SK-N-SH (cell line): ENCODE results near the gene TUT1. TPM values are rescaled to one million over a fixed set of nuclear protein-coding genes. Genes with fewer than 3 reads are reported as not detected.
A peak's percentile ranks its signal among the peaks of the same experiment; 100 is the strongest.

ENCODE experiments used
- CTCF ChIA-PET: fragments of 300-600, 350-600 bp; formaldehyde crosslinking; extraction: SDS; loops from one replicate; lab custom pipeline; 2021; lab: Yijun Ruan, JAX
- POLR2A ChIA-PET: fragments of 350-600 bp; sonication (Branson Sonifier 250); formaldehyde crosslinking; extraction: SDS; loops from one replicate; lab custom pipeline; 2020; ENCODE audit warnings: antibody characterized with exemption, inconsistent platforms; lab: Yijun Ruan, JAX
- DNase-seq: peaks from one replicate; pipeline ENCODE4 v3.0.0; 2012
- H2AFZ ChIP-seq: fragments of 200-600 bp; sonication (generic); 2 replicates; pipeline ENCODE4 v1.8.1; 2016; ENCODE audit warnings: antibody characterized with exemption, mild to moderate bottlenecking, low read depth
- H3F3A ChIP-seq: fragments of 200-600 bp; sonication (generic); replicated peaks from 2 replicates; pipeline ENCODE3; 2016; ENCODE audit warnings: antibody characterized with exemption, mild to moderate bottlenecking; ENCODE audit not compliant: insufficient read depth
- H3K27ac ChIP-seq, 2 experiments: fragments of 200-500 bp in 1 of 2; fragments of 200-600 bp in 1 of 2; sonication (Bioruptor generic) in 1 of 2; sonication (generic), shearing (Covaris generic) in 1 of 2; 2 replicates each; pipeline versions ENCODE4 v1.5.1 to v1.6.1; 2014 to 2016; ENCODE audit warnings: low read depth in 2 of 2, inconsistent platforms in 1 of 2, low read length in 1 of 2, mild to moderate bottlenecking in 1 of 2, mixed read lengths in 1 of 2
- H3K27me3 ChIP-seq: fragments of 200-600 bp; sonication (generic), shearing (Covaris generic); 2 replicates; pipeline ENCODE4 v1.6.1; 2016; ENCODE audit warnings: mixed run types; ENCODE audit not compliant: insufficient read depth
- H3K36me3 ChIP-seq, 2 experiments: fragments of 200-500 bp in 1 of 2; fragments of 200-600 bp in 1 of 2; sonication (Bioruptor generic) in 1 of 2; sonication (generic) in 1 of 2; replicated peaks in 1 of 2; 2 replicates each; pipeline versions ENCODE3 to v1.5.1; 2014 to 2016; ENCODE audit warnings: low read length in 1 of 2, mild to moderate bottlenecking in 1 of 2; ENCODE audit not compliant: insufficient read depth in 2 of 2, control insufficient read depth in 1 of 2
- H3K4me1 ChIP-seq, 2 experiments: fragments of 200-500 bp in 1 of 2; fragments of 200-600 bp in 1 of 2; sonication (Bioruptor generic) in 1 of 2; sonication (generic), shearing (Covaris generic) in 1 of 2; 2 replicates each; pipeline versions ENCODE4 v1.5.1 to v1.6.1; 2014 to 2016; ENCODE audit warnings: low read depth in 1 of 2, low read length in 1 of 2, mixed run types in 1 of 2; ENCODE audit not compliant: insufficient read depth in 2 of 2, control insufficient read depth in 1 of 2
- H3K4me2 ChIP-seq: fragments of 200-600 bp; sonication (generic), shearing (Covaris generic); 2 replicates; pipeline ENCODE4 v1.6.1; 2017; ENCODE audit warnings: mixed run types
- H3K4me3 ChIP-seq, 2 experiments: fragments of 200-500 bp in 1 of 2; fragments of 200-600 bp in 1 of 2; sonication (Bioruptor generic) in 1 of 2; sonication (generic), shearing (Covaris generic) in 1 of 2; 2 replicates each; pipeline versions ENCODE4 v1.5.1 to v1.8.1; 2014 to 2016; ENCODE audit warnings: low read depth in 2 of 2, inconsistent platforms in 1 of 2, low read length in 1 of 2, mild to moderate bottlenecking in 1 of 2, mixed read lengths in 1 of 2, moderate library complexity in 1 of 2
- H3K79me2 ChIP-seq: fragments of 200-600 bp; sonication (generic); 2 replicates; pipeline ENCODE4 v1.8.1; 2017; ENCODE audit warnings: mild to moderate bottlenecking; ENCODE audit not compliant: insufficient read depth
- H3K9ac ChIP-seq: fragments of 200-600 bp; sonication (generic); 2 replicates; pipeline ENCODE4 v1.6.1; 2017; ENCODE audit warnings: mixed run types
- H3K9me2 ChIP-seq: fragments of 200-600 bp; sonication (generic); 2 replicates; pipeline ENCODE4 v1.6.1; 2017; ENCODE audit warnings: mixed run types
- H3K9me3 ChIP-seq: fragments of 200-600 bp; sonication (generic); 2 replicates; pipeline ENCODE4 v1.6.1; 2017; ENCODE audit warnings: mixed run types, mild to moderate bottlenecking, moderate library complexity
- H4K20me1 ChIP-seq: fragments of 200-600 bp; sonication (generic); 2 replicates; pipeline ENCODE4 v1.6.1; 2017; ENCODE audit warnings: mild to moderate bottlenecking, mixed run types; ENCODE audit not compliant: insufficient read depth
- FOXJ3 ChIP-seq: sonication (generic); formaldehyde crosslinking; IDR thresholded peaks from 2 replicates; pipeline ENCODE4 v1.5.1; 2020; ENCODE audit warnings: mild to moderate bottlenecking, missing genetic modification reagents
- FOXM1 ChIP-seq: IDR thresholded peaks from 2 replicates; pipeline ENCODE4 v1.4.0; 2012; ENCODE audit warnings: low read depth, mild to moderate bottlenecking
- GABPA ChIP-seq: IDR thresholded peaks from 2 replicates; pipeline ENCODE4 v1.4.0; 2012; ENCODE audit warnings: low read depth, mild to moderate bottlenecking
- IRF3 ChIP-seq: fragments of 150-350 bp; IDR thresholded peaks from 2 replicates; pipeline ENCODE4 v1.6.1; 2016; ENCODE audit warnings: mild to moderate bottlenecking, low read depth, low read length
- MEF2A ChIP-seq: IDR thresholded peaks from 2 replicates; pipeline ENCODE4 v1.4.0; 2012; ENCODE audit warnings: low read depth, borderline replicate concordance
- POLR2AphosphoS5 ChIP-seq: IDR thresholded peaks from 2 replicates; pipeline ENCODE4 v1.6.1; 2012; ENCODE audit warnings: low read depth, low read length
- RAD21 ChIP-seq: IDR thresholded peaks from 2 replicates; pipeline ENCODE4 v1.6.1; 2012; ENCODE audit warnings: mild to moderate bottlenecking, low read length
- RXRA ChIP-seq: IDR thresholded peaks from 2 replicates; pipeline ENCODE4 v1.4.0; 2012; ENCODE audit warnings: low read depth, mild to moderate bottlenecking, borderline replicate concordance
- TCF12 ChIP-seq: IDR thresholded peaks from 2 replicates; pipeline ENCODE4 v1.4.0; 2012
- TEAD4 ChIP-seq: IDR thresholded peaks from 2 replicates; pipeline ENCODE4 v1.4.0; 2012; ENCODE audit warnings: mild to moderate bottlenecking, borderline replicate concordance; ENCODE audit not compliant: insufficient read depth
- USF1 ChIP-seq: IDR thresholded peaks from 2 replicates; pipeline ENCODE4 v1.4.0; 2012; ENCODE audit warnings: low read depth, borderline replicate concordance
- ZBTB33 ChIP-seq: IDR thresholded peaks from 2 replicates; pipeline ENCODE4 v1.4.0; 2012; ENCODE audit warnings: low read depth, borderline replicate concordance
- WGBS: methylation state at CpG from one replicate; pipeline ENCODE4 v1.1.6; 2017; ENCODE audit warnings: low lambda C conversion rate; 5-methylcytosine and 5-hydroxymethylcytosine counted together
- polyA plus RNA-seq, 3 experiments: library from polyadenylated mRNA; depleted of rRNA; stranded (reverse); fragments of >200 nt; gene quantifications; 2 replicates each; pipeline ENCODE4 v1.2.3, GENCODE V29; 2012
- TF ChIP-seq, protein P1 (sequence below): fragments of 200-600 bp; sonication (generic); IDR thresholded peaks from 2 replicates; pipeline ENCODE4 v1.6.1; 2017; ENCODE audit warnings: antibody characterized with exemption, mild to moderate bottlenecking, moderate library complexity
- TF ChIP-seq, protein P2 (sequence below): IDR thresholded peaks from 2 replicates; pipeline ENCODE4 v1.6.1; 2012; ENCODE audit warnings: mild to moderate bottlenecking, low read depth, low read length, moderate library complexity

The TUT1 gene
- polyA plus RNA-seq, 1 of the 3 experiments (the other 2 are of a cell fraction) = 27.3 TPM

DNA sequence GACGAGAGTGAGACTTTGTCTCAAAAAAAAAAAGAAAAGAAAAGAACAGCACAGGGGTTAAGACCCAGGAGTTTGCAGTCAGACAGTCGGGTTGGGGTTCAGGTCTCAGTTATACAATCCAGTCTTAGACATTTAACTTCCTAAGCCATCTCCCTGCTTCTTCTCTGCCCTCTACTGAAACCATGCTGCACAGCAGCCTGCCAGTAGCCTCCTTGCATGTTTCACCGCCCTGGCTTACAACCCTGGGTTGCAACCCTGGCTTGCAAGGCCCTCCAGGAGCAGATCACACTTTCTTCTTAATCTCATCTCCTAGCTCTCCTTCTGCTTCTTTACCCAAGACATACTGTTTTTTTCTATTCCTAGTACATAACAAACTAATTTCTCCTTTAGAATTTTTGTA is 36.4 kb upstream of the TUT1 start:
- H3K9me3 ChIP-seq = no peaks in the 10 kb centered on the region
- WGBS = 95% methylated on average over 3 of the region's 3 CpGs

GRCh38 chr11:62622476-62623089 is 31.3 kb upstream of the TUT1 start:
- peak overlapping the region; percentile 23 to 92; a peak in 2 of 4 replicates for H3K4me3 ChIP-seq
- H3K4me1 ChIP-seq = peaks cover 7 to 15% of the 10 kb centered on the region in 2 experiments; a peak in 3 of 4 replicates

More for the DNA sequence above, 36.4 kb upstream of the TUT1 start:
- Histone ChIP-seq H3K4me3 (no peak overlapping the region), H3K4me1 (no peaks in the 10 kb centered on the region), H3K27ac (no peak overlapping the region), H2AFZ (no peak overlapping the region), H3K9me2 (no peaks in the 10 kb centered on the region), H3K27me3 (no peaks in the 10 kb centered on the region), H3K9ac (no peak overlapping the region), H3K4me2 (no peak overlapping the region), H3K36me3 (peaks cover 25 to 59% of the 10 kb centered on the region in 2 experiments), H3F3A (peaks cover 19% of the 10 kb centered on the region), H3K79me2 (no peaks in the 10 kb centered on the region), H4K20me1 (no peaks in the 10 kb centered on the region)
- DNase-seq = no peak
- ChIA-PET CTCF (interaction anchor here (1.4 kb wide), 1 partner anchor 203 kb away, joined by 3 read pairs; no protein-coding TSS in a partner anchor), POLR2A (no interaction called here)
- TF ChIP-seq POLR2AphosphoS5 = no peak
- TF ChIP-seq, protein P1, sequence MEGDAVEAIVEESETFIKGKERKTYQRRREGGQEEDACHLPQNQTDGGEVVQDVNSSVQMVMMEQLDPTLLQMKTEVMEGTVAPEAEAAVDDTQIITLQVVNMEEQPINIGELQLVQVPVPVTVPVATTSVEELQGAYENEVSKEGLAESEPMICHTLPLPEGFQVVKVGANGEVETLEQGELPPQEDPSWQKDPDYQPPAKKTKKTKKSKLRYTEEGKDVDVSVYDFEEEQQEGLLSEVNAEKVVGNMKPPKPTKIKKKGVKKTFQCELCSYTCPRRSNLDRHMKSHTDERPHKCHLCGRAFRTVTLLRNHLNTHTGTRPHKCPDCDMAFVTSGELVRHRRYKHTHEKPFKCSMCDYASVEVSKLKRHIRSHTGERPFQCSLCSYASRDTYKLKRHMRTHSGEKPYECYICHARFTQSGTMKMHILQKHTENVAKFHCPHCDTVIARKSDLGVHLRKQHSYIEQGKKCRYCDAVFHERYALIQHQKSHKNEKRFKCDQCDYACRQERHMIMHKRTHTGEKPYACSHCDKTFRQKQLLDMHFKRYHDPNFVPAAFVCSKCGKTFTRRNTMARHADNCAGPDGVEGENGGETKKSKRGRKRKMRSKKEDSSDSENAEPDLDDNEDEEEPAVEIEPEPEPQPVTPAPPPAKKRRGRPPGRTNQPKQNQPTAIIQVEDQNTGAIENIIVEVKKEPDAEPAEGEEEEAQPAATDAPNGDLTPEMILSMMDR = 0 out of 2 replicates have a peak, but pooled peaks have one; percentile 9
- 0 out of 2 replicates have a peak, but pooled peaks have one; percentile 19 for TF ChIP-seq RAD21

More at GRCh38 chr11:62622476-62623089, 31.3 kb upstream of the TUT1 start:
- CTCF ChIA-PET = interaction anchor here (0.9 to 2.5 kb wide), 6 partner anchors 9 to 228 kb away, joined by 3 to 16 read pairs (median 8); partner anchors contain the start of genes ROM1 and TMEM179B
- H3K79me2 ChIP-seq = peaks cover 30% of the 10 kb centered on the region
- H3F3A ChIP-seq = peaks cover 41% of the 10 kb centered on the region
- H4K20me1 ChIP-seq = no peaks in the 10 kb centered on the region
- WGBS = 98% methylated on average over 7 of the region's 7 CpGs
- no peaks in the 10 kb centered on the region for H3K9me3 ChIP-seq
- H3K9me2 ChIP-seq = no peaks in the 10 kb centered on the region
- no peak for DNase-seq
- no peak for TF ChIP-seq ZBTB33
- no peak for TF ChIP-seq USF1
- TF ChIP-seq FOXM1 = no peak
- TF ChIP-seq MEF2A = no peak
- TF ChIP-seq FOXJ3 (CRISPR knock-in tag) = no peak
- no peak for TF ChIP-seq GABPA
- TF ChIP-seq TEAD4 = no peak
- no peak for TF ChIP-seq RXRA
- no peak for TF ChIP-seq TCF12
- no peak for TF ChIP-seq POLR2AphosphoS5
- TF ChIP-seq IRF3 = no peak
- TF ChIP-seq, protein P2, sequence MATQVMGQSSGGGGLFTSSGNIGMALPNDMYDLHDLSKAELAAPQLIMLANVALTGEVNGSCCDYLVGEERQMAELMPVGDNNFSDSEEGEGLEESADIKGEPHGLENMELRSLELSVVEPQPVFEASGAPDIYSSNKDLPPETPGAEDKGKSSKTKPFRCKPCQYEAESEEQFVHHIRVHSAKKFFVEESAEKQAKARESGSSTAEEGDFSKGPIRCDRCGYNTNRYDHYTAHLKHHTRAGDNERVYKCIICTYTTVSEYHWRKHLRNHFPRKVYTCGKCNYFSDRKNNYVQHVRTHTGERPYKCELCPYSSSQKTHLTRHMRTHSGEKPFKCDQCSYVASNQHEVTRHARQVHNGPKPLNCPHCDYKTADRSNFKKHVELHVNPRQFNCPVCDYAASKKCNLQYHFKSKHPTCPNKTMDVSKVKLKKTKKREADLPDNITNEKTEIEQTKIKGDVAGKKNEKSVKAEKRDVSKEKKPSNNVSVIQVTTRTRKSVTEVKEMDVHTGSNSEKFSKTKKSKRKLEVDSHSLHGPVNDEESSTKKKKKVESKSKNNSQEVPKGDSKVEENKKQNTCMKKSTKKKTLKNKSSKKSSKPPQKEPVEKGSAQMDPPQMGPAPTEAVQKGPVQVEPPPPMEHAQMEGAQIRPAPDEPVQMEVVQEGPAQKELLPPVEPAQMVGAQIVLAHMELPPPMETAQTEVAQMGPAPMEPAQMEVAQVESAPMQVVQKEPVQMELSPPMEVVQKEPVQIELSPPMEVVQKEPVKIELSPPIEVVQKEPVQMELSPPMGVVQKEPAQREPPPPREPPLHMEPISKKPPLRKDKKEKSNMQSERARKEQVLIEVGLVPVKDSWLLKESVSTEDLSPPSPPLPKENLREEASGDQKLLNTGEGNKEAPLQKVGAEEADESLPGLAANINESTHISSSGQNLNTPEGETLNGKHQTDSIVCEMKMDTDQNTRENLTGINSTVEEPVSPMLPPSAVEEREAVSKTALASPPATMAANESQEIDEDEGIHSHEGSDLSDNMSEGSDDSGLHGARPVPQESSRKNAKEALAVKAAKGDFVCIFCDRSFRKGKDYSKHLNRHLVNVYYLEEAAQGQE = no peak
- H3K4me2 ChIP-seq = peak overlapping the region; percentile 94; the same call in 1 of the 2 replicates
- H3K27ac ChIP-seq = peak overlapping the region; percentile 78 to 83
- H2AFZ ChIP-seq = peak overlapping the region; percentile 34; the same call in 1 of the 2 replicates
- POLR2A ChIA-PET = interaction anchor here (0.6 to 3.3 kb wide), 11 partner anchors 9 to 226 kb away, joined by 3 to 37 read pairs (median 7); partner anchors contain the start of genes BSCL2, C11orf98, CSKMT and EML3
- H3K27me3 ChIP-seq = no peaks in the 10 kb centered on the region
- no peak overlapping the region for H3K9ac ChIP-seq
- H3K36me3 ChIP-seq = peaks cover 11 to 22% of the 10 kb centered on the region in 2 experiments
